HepG2 (cell line): ENCODE measurements around the gene MARS1. TPM values are rescaled to one million over a fixed set of nuclear protein-coding genes. Genes with fewer than 3 reads are reported as not detected.
"Not testable (repeated sequence)": the region's sequence is repeated elsewhere in the genome, so short reads cannot be mapped to it uniquely, and the experiment has no call there.

Experiments used
- ATAC-seq: fragments of 200-7000 bp; cut with Tn5 transposase; 3 replicates; pipeline ENCODE4 v1.9.1; 2020; ENCODE audit warnings: mild to moderate bottlenecking, moderate library complexity
- BruUV-seq: library from RNA; stranded (reverse); fragments of 400-500 nt; replicated peaks from 2 replicates; lab custom pipeline; 2021; lab: Mats Ljungman, UMichigan
- CTCF ChIA-PET: fragments of 300-600 bp; formaldehyde crosslinking; extraction: SDS; loops from one replicate; lab custom pipeline; 2021; ENCODE audit warnings: low total read pairs, inconsistent platforms, low intra/inter-chr PET ratio; lab: Yijun Ruan, JAX
- POLR2A ChIA-PET: fragments of 350-600 bp; sonication (Branson Sonifier 250); formaldehyde crosslinking; loops from one replicate; lab custom pipeline; 2020; ENCODE audit warnings: antibody characterized with exemption, inconsistent platforms; lab: Yijun Ruan, JAX
- DNase-seq: peaks from one replicate; pipeline ENCODE4 v3.0.0-alpha.2; 2015; ENCODE audit warnings: low spot score
- FAIRE-seq: peaks from 3 replicates; lab custom pipeline; 2011; peaks lifted over from hg19 to GRCh38; lab: Jason Lieb, UNC
- H2AFZ ChIP-seq: one replicate; pipeline ENCODE4 v1.6.1; 2011; ENCODE audit warnings: low read length, inconsistent platforms
- H3K27ac ChIP-seq: fragments of 300-600 bp; 3 replicates; pipeline ENCODE4 v1.8.0; 2011; ENCODE audit warnings: mixed run types, mild to moderate bottlenecking, mixed read lengths, low read length, inconsistent platforms; ENCODE audit not compliant: insufficient read depth; ENCODE audit errors: extremely low read length
- H3K27me3 ChIP-seq, 2 experiments: fragments of 200-600 bp in 1 of 2; 2 replicates in 1 of 2; 3 replicates in 1 of 2; pipeline versions ENCODE4 v1.6.0 to v1.8.0; 2011; ENCODE audit warnings: low read length in 2 of 2, mild to moderate bottlenecking in 2 of 2, moderate library complexity in 2 of 2, inconsistent platforms in 1 of 2; ENCODE audit not compliant: insufficient read depth in 2 of 2, control insufficient read depth in 1 of 2
- H3K36me3 ChIP-seq, 2 experiments: fragments of 200-600 bp in 1 of 2; replicated peaks in 1 of 2; 2 replicates in 1 of 2; 3 replicates in 1 of 2; pipeline versions ENCODE4 v1.5.1 to v1.8.0; 2011; ENCODE audit warnings: low read length in 2 of 2, inconsistent platforms in 1 of 2; ENCODE audit not compliant: insufficient read depth in 2 of 2, control insufficient read depth in 1 of 2
- H3K4me1 ChIP-seq: 2 replicates; pipeline ENCODE4 v1.5.1; 2012; ENCODE audit warnings: low read length, inconsistent platforms; ENCODE audit not compliant: insufficient read depth
- H3K4me2 ChIP-seq: 2 replicates; pipeline ENCODE4 v1.6.0; 2011; ENCODE audit warnings: low read depth, low read length, inconsistent platforms
- H3K4me3 ChIP-seq, 3 experiments: fragments of 200-600 bp in 1 of 3; sonication (generic), shearing (Covaris generic) in 1 of 3; replicated peaks in 1 of 3; 2 replicates each; pipeline ENCODE4 v1.5.1; 2011 to 2016; ENCODE audit warnings: low read length in 3 of 3, inconsistent platforms in 2 of 3, low read depth in 2 of 3, mild to moderate bottlenecking in 2 of 3, control low read depth in 1 of 3, mixed read lengths in 1 of 3; ENCODE audit not compliant: insufficient read depth in 1 of 3
- H3K79me2 ChIP-seq: one replicate; pipeline ENCODE4 v1.6.1; 2011; ENCODE audit warnings: low read length, inconsistent platforms; ENCODE audit not compliant: insufficient read depth
- H3K9ac ChIP-seq: 2 replicates; pipeline ENCODE4 v1.6.0; 2011; ENCODE audit warnings: mild to moderate bottlenecking, low read depth, low read length, inconsistent platforms; ENCODE audit not compliant: insufficient read depth
- H3K9me3 ChIP-seq: 2 replicates; pipeline ENCODE4 v1.5.1; 2012; ENCODE audit warnings: mild to moderate bottlenecking, low read length
- H4K20me1 ChIP-seq: 2 replicates; pipeline ENCODE4 v1.6.0; 2011; ENCODE audit warnings: inconsistent platforms, mild to moderate bottlenecking, low read length, moderate library complexity; ENCODE audit not compliant: insufficient read depth
- AHR ChIP-seq: IDR thresholded peaks from 2 replicates; pipeline ENCODE4 v1.6.1; 2018; ENCODE audit warnings: missing genetic modification reagents, missing compliant biosample characterization
- FOSL2 ChIP-seq: sonication (generic); formaldehyde crosslinking; IDR thresholded peaks from 2 replicates; pipeline ENCODE4 v1.4.0; 2020; ENCODE audit warnings: missing genetic modification reagents
- HDAC2 ChIP-seq: sonication (generic); formaldehyde crosslinking; IDR thresholded peaks from 2 replicates; pipeline ENCODE4 v1.4.0; 2020; ENCODE audit warnings: missing genetic modification reagents
- JUND ChIP-seq: sonication (generic); formaldehyde crosslinking; IDR thresholded peaks from 2 replicates; pipeline ENCODE4 v1.8.0; 2022; ENCODE audit warnings: mild to moderate bottlenecking, missing genetic modification reagents
- MEIS2 ChIP-seq: sonication (generic); formaldehyde crosslinking; IDR thresholded peaks from 2 replicates; pipeline ENCODE4 v1.9.0; 2021; ENCODE audit warnings: mild to moderate bottlenecking, missing genetic modification reagents
- PAWR ChIP-seq: sonication (generic); formaldehyde crosslinking; IDR thresholded peaks from 2 replicates; pipeline ENCODE4 v1.4.0; 2020; ENCODE audit warnings: missing genetic modification reagents, mild to moderate bottlenecking, borderline replicate concordance
- PITX1 ChIP-seq: sonication (generic); formaldehyde crosslinking; IDR thresholded peaks from 2 replicates; pipeline ENCODE4 v1.5.1; 2020; ENCODE audit warnings: mild to moderate bottlenecking, missing genetic modification reagents
- YEATS2 ChIP-seq: sonication (generic); formaldehyde crosslinking; IDR thresholded peaks from 2 replicates; pipeline ENCODE4 v1.4.0; 2020; ENCODE audit warnings: missing genetic modification reagents, borderline replicate concordance
- ZNF441 ChIP-seq: sonication (generic); formaldehyde crosslinking; IDR thresholded peaks from 2 replicates; pipeline ENCODE4 v1.7.0; 2021; ENCODE audit warnings: missing genetic modification reagents, borderline replicate concordance
- WGBS: methylation state at CpG from one replicate; pipeline ENCODE4 v1.1.6; 2017; ENCODE audit warnings: low lambda C conversion rate; 5-methylcytosine and 5-hydroxymethylcytosine counted together
- in situ Hi-C: cut with HindIII; loops from 2 replicates; pipeline ENCODE4 v1.10.0; 2017; ENCODE audit warnings: low pct_unique_long_range_greater_than_20kb; ENCODE audit not compliant: extremely low pct_ligation_motif_present
- intact Hi-C: fragments of 100-400 bp; cut with micrococcal nuclease; formaldehyde crosslinking; loops from one replicate; pipeline ENCODE4 v1.10.0; 2022; ENCODE audit not compliant: unreplicated experiment
- polyA plus RNA-seq, 8 experiments: library from polyadenylated mRNA; depleted of rRNA in 3 of 8; stranded (reverse) in 7 of 8; unstranded in 1 of 8; fragments of >200 nt; fragmentation: Illumina TruSeq in 4 of 8; extraction: Trizol in 4 of 8; gene quantifications; 2 replicates each; pipeline versions ENCODE4 v1.2.1 to v1.2.3, GENCODE V29; 2011 to 2016; ENCODE audit warnings: low read depth in 4 of 8, missing spikeins in 1 of 8, mixed read lengths in 1 of 8; ENCODE audit not compliant: insufficient read depth in 1 of 8
- total RNA-seq, 5 experiments: library from RNA; depleted of rRNA; stranded (reverse); fragments of >200 nt; fragmentation: Illumina TruSeq; extraction: Trizol; gene quantifications; 2 replicates each; pipeline ENCODE4 v1.2.3, GENCODE V29; 2016; ENCODE audit warnings: low read depth in 1 of 5
- TF ChIP-seq, protein P1 (sequence below): sonication (generic); formaldehyde crosslinking; IDR thresholded peaks from 2 replicates; pipeline ENCODE4 v1.5.0; 2020; ENCODE audit warnings: missing genetic modification reagents, mild to moderate bottlenecking, borderline replicate concordance
- TF ChIP-seq, protein P2 (sequence below): sonication (generic); formaldehyde crosslinking; IDR thresholded peaks from 2 replicates; pipeline ENCODE4 v1.5.0; 2020; ENCODE audit warnings: missing genetic modification reagents
- TF ChIP-seq, protein P3 (sequence below): IDR thresholded peaks from 2 replicates; pipeline ENCODE4 v1.6.1; 2016

The MARS1 gene
- total and polyA plus RNA-seq, 2 of the 13 experiments (the other 11 are each of a cell fraction or from before 2014, with no cell fraction given) = 115 to 181 TPM

DNA sequence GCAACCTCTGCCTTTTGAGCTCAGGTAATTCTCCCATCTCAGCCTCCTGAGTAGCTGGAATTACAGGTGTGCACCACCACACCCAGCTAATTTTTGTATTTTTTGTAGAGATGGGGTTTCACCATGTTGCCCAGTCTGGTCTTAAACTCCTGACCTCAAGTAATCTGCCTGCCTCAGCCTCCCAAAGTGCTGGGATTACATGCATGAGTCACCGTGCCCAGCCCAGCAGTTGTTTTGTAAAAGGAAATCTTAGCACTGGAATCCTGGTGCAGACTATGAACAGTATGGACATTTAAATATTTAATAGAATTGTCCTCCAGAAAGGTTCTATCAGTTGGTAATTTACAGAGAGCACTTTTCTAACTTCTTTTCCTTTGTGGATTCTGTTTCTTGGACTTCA, 73.2 kb downstream of the MARS1 start:
- H2AFZ ChIP-seq, FAIRE-seq, H3K36me3 ChIP-seq, H3K4me3 ChIP-seq, BruUV-seq, DNase-seq, H3K4me1 ChIP-seq, CTCF ChIA-PET, ATAC-seq, H3K27ac ChIP-seq, H3K79me2 ChIP-seq, H3K27me3 ChIP-seq, H3K9me3 ChIP-seq, H3K9ac ChIP-seq, in situ Hi-C loops, H3K4me2 ChIP-seq, intact Hi-C loops, H4K20me1 ChIP-seq: not testable (repeated sequence)
- TF ChIP-seq FOSL2 (CRISPR knock-in tag) = 0 out of 2 replicates have a peak, but pooled peaks have one; percentile 26
- POLR2A ChIA-PET = interaction anchor here (0.7 kb wide), 1 partner anchor 13 kb away, joined by 4 read pairs; no protein-coding TSS in a partner anchor
- 60% methylated on average over 1 of the region's 1 CpG for WGBS

DNA sequence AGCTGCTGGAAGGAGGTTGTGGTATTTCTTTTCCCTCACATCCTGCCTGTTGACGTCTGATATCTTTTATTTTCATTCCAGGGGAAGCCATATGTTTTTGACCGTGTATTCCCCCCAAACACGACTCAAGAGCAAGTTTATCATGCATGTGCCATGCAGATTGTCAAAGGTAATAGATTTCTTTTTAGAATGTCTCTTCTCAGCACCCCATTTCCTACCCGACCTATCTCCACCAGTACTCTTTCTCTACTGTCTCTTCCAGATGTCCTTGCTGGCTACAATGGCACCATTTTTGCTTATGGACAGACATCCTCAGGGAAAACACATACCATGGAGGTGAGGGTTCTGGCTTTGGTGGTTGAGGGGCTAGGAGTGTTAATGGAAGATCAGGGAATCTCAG, 75.5 kb downstream of the MARS1 start:
- in situ Hi-C loops (no loop called here), intact Hi-C loops (no loop called here)
- Histone ChIP-seq H3K4me3 (no peak overlapping the region), H3K4me2 (no peak overlapping the region), H3K27ac (no peak overlapping the region), H3K9ac (no peak overlapping the region), H4K20me1 (no peaks in the 10 kb centered on the region), H2AFZ (no peak overlapping the region), H3K27me3 (no peaks in the 10 kb centered on the region), H3K9me3 (no peaks in the 10 kb centered on the region), H3K4me1 (no peaks in the 10 kb centered on the region), H3K79me2 (no peaks in the 10 kb centered on the region), H3K36me3 (no peaks in the 10 kb centered on the region)
- DNase-seq (no peak), FAIRE-seq (no peak), ATAC-seq (no peak)
- POLR2A ChIA-PET = no interaction called here
- WGBS = 50% methylated on average over 4 of the region's 4 CpGs
- BruUV-seq = no TSS peak
- CTCF ChIA-PET = no interaction called here
- no peak for TF ChIP-seq JUND (CRISPR knock-in tag)
- no peak for TF ChIP-seq MEIS2 (CRISPR knock-in tag)
- TF ChIP-seq PAWR (CRISPR knock-in tag) = no peak
- TF ChIP-seq ZNF441 (CRISPR knock-in tag) = no peak
- TF ChIP-seq, protein P1, sequence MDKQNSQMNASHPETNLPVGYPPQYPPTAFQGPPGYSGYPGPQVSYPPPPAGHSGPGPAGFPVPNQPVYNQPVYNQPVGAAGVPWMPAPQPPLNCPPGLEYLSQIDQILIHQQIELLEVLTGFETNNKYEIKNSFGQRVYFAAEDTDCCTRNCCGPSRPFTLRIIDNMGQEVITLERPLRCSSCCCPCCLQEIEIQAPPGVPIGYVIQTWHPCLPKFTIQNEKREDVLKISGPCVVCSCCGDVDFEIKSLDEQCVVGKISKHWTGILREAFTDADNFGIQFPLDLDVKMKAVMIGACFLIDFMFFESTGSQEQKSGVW (CRISPR knock-in tag) = no peak
- TF ChIP-seq HDAC2 (CRISPR knock-in tag) = no peak
- TF ChIP-seq, protein P2, sequence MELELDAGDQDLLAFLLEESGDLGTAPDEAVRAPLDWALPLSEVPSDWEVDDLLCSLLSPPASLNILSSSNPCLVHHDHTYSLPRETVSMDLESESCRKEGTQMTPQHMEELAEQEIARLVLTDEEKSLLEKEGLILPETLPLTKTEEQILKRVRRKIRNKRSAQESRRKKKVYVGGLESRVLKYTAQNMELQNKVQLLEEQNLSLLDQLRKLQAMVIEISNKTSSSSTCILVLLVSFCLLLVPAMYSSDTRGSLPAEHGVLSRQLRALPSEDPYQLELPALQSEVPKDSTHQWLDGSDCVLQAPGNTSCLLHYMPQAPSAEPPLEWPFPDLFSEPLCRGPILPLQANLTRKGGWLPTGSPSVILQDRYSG (CRISPR knock-in tag) = no peak
- TF ChIP-seq, protein P3, sequence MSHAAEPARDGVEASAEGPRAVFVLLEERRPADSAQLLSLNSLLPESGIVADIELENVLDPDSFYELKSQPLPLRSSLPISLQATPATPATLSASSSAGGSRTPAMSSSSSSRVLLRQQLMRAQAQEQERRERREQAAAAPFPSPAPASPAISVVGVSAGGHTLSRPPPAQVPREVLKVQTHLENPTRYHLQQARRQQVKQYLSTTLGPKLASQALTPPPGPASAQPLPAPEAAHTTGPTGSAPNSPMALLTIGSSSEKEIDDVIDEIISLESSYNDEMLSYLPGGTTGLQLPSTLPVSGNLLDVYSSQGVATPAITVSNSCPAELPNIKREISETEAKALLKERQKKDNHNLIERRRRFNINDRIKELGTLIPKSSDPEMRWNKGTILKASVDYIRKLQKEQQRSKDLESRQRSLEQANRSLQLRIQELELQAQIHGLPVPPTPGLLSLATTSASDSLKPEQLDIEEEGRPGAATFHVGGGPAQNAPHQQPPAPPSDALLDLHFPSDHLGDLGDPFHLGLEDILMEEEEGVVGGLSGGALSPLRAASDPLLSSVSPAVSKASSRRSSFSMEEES = no peak
- TF ChIP-seq YEATS2 (CRISPR knock-in tag) = no peak
- TF ChIP-seq PITX1 (CRISPR knock-in tag) = no peak
- TF ChIP-seq AHR (CRISPR knock-in tag) = no peak
